ENCODE measurements around the gene CCDC126. TPM values are rescaled to one million over a fixed set of nuclear protein-coding genes. Genes with fewer than 3 reads are reported as not detected.

CCDC126 gene
- total RNA-seq, 1 donor = 12.3 TPM

- Histone ChIP-seq H2AFZ (ENCODE audit: low read length) (no peak overlapping the region), H3K4me2 (ENCODE audit: insufficient read depth, low read length) (no peak overlapping the region), H3K9me3 (ENCODE audit: low read depth, low read length) (no peaks in the 10 kb centered on the region), H3K4me1 (ENCODE audit: insufficient read depth, low read length) (no peaks in the 10 kb centered on the region), H3K36me3 (ENCODE audit: insufficient read depth, low read length) (no peaks in the 10 kb centered on the region), H4K20me1 (ENCODE audit: insufficient read depth, low read length) (no peaks in the 10 kb centered on the region), H3K27me3 (ENCODE audit: insufficient read depth, low read length) (no peaks in the 10 kb centered on the region), H3K4me3 (ENCODE audit: insufficient read depth, low read length) (no peak overlapping the region), H3K27ac (ENCODE audit: low read depth, low read length) (no peak overlapping the region), H3K79me2 (ENCODE audit: insufficient read depth, low read length) (no peaks in the 10 kb centered on the region)
- DNase-seq (ENCODE audit: insufficient read length, low spot score, missing footprints) = no peak
- TF ChIP-seq CTCF (IDR thresholded peaks at IDR 0.05; ENCODE audit: extremely low read depth, low read depth, low read length) = no peak
These were observed 6.6 kb downstream of the CCDC126 start for GRCh38 chr7:23603632-23604295.

GRCh38 chr7:23604296-23604640 is 7.1 kb downstream of the CCDC126 start:
- DNase-seq (ENCODE audit: insufficient read length, low spot score, missing footprints) = no peak
- H3K36me3 ChIP-seq (ENCODE audit: insufficient read depth, low read length) = no peaks in the 10 kb centered on the region
- no peaks in the 10 kb centered on the region for H4K20me1 ChIP-seq (ENCODE audit: insufficient read depth, low read length)
- H3K4me3 ChIP-seq (ENCODE audit: insufficient read depth, low read length) = no peak overlapping the region
- H3K4me1 ChIP-seq (ENCODE audit: insufficient read depth, low read length) = no peaks in the 10 kb centered on the region
- no peak overlapping the region for H3K4me2 ChIP-seq (ENCODE audit: insufficient read depth, low read length)
- H2AFZ ChIP-seq (ENCODE audit: low read length) = no peak overlapping the region
- H3K79me2 ChIP-seq (ENCODE audit: insufficient read depth, low read length) = no peaks in the 10 kb centered on the region
- TF ChIP-seq CTCF (IDR thresholded peaks at IDR 0.05; ENCODE audit: extremely low read depth, low read depth, low read length) = no peak
- no peaks in the 10 kb centered on the region for H3K9me3 ChIP-seq (ENCODE audit: low read depth, low read length)
- no peaks in the 10 kb centered on the region for H3K27me3 ChIP-seq (ENCODE audit: insufficient read depth, low read length)
- H3K27ac ChIP-seq (ENCODE audit: low read depth, low read length) = no peak overlapping the region

GRCh38 chr7:23607130-23607529 is 9.9 kb downstream of the CCDC126 start:
- Histone ChIP-seq H2AFZ (ENCODE audit: low read length) (no peak overlapping the region), H3K4me1 (ENCODE audit: insufficient read depth, low read length) (no peaks in the 10 kb centered on the region)

GRCh38 chr7:23607866-23608265 is 10.7 kb downstream of the CCDC126 start:
- no peak overlapping the region for H3K27ac ChIP-seq (ENCODE audit: low read depth, low read length)
- H3K4me2 ChIP-seq (ENCODE audit: insufficient read depth, low read length) = no peak overlapping the region
- no peak overlapping the region for H3K4me3 ChIP-seq (ENCODE audit: insufficient read depth, low read length)
- no peaks in the 10 kb centered on the region for H3K79me2 ChIP-seq (ENCODE audit: insufficient read depth, low read length)
- no peaks in the 10 kb centered on the region for H3K27me3 ChIP-seq (ENCODE audit: insufficient read depth, low read length)
- no peak overlapping the region for H2AFZ ChIP-seq (ENCODE audit: low read length)
- H3K36me3 ChIP-seq (ENCODE audit: insufficient read depth, low read length) = no peaks in the 10 kb centered on the region
- TF ChIP-seq CTCF (IDR thresholded peaks at IDR 0.05; ENCODE audit: extremely low read depth, low read depth, low read length) = no peak
- no peaks in the 10 kb centered on the region for H3K9me3 ChIP-seq (ENCODE audit: low read depth, low read length)
- no peaks in the 10 kb centered on the region for H4K20me1 ChIP-seq (ENCODE audit: insufficient read depth, low read length)
- H3K4me1 ChIP-seq (ENCODE audit: insufficient read depth, low read length) = no peaks in the 10 kb centered on the region
- no peak for DNase-seq (ENCODE audit: insufficient read length, low spot score, missing footprints)

More at GRCh38 chr7:23607130-23607529, 9.9 kb downstream of the CCDC126 start:
- Histone ChIP-seq H3K27me3 (ENCODE audit: insufficient read depth, low read length) (no peaks in the 10 kb centered on the region), H3K79me2 (ENCODE audit: insufficient read depth, low read length) (no peaks in the 10 kb centered on the region), H3K9me3 (ENCODE audit: low read depth, low read length) (no peaks in the 10 kb centered on the region), H4K20me1 (ENCODE audit: insufficient read depth, low read length) (no peaks in the 10 kb centered on the region), H3K27ac (ENCODE audit: low read depth, low read length) (no peak overlapping the region), H3K4me3 (ENCODE audit: insufficient read depth, low read length) (no peak overlapping the region), H3K36me3 (ENCODE audit: insufficient read depth, low read length) (no peaks in the 10 kb centered on the region), H3K4me2 (ENCODE audit: insufficient read depth, low read length) (no peak overlapping the region)
- no peak for DNase-seq (ENCODE audit: insufficient read length, low spot score, missing footprints)
- TF ChIP-seq CTCF (IDR thresholded peaks at IDR 0.05; ENCODE audit: extremely low read depth, low read depth, low read length) = no peak
